ENCODE results near the gene AIFM1. TPM values are rescaled to one million over a fixed set of nuclear protein-coding genes. Genes with fewer than 3 reads are reported as not detected.

AIFM1 gene
- total RNA-seq, 1 donor = 5.0 TPM

DNA sequence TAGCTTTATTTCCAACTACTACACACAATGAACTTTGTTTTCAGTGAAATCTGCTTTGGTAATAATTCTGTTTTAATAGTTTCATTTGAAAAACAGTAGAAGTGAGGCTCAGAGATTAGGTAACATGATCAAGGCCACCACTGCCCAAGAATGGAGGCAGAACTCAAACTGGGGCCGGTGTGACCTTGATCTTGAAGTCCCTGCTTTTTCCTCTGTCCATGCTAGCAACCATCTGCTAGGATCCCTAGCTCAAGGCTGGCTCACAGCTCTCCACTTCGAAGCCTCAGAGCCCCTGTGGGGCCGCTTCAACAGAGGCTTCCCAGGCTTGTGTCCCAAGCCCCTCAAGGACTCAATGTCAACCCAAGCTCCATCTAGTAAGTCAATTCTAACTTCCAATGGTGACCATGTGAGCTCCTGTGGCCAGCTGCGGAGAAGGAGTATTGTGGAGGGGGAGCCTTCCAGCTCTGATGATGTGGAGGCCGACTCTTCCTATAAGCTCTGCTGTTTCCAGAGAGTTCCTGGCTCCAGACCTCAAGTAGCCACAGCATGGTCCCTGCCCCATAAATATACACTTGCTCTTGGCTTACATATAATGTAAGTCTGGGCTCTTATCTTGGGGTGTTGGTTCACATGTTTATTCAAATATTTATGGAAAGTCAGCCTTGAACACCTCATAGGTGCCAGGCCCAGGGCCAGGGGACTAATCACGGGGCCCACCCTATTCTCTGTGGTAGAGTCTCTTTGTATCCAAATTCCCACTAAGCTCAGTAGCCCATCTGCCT, 70.2 kb downstream of the AIFM1 start:
- no peaks in the 10 kb centered on the region for H3K27me3 ChIP-seq (ENCODE audit: insufficient read depth, low read length)
- no peaks in the 10 kb centered on the region for H3K9me3 ChIP-seq (ENCODE audit: low read depth, low read length)
- no peak overlapping the region for H3K4me3 ChIP-seq (ENCODE audit: low read length)
- H3K4me1 ChIP-seq (ENCODE audit: insufficient read depth, low read length) = peaks cover 82% of the 10 kb centered on the region

DNA sequence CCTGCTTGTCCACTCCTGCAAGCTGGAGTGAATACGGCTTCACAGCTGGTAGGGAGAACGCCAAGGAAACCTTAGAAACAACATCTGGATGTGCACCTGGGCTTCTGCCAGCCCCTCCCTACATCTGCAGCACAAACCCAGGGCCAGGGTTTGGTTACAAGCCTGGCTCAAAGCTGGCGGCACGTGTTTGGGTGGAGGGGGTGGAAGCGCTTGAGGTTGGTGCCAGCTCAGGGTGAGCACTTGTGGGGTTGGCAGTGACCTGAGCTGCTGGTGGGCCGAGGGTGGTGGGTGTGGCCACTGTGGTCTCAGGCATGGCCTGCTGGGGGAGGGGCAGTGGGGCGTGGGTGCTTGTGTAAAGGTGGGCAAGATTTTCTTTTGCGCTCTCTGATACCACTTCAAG, 70.9 kb downstream of the AIFM1 start:
- no peak overlapping the region for H3K4me3 ChIP-seq (ENCODE audit: low read length)
- peaks cover 81% of the 10 kb centered on the region for H3K4me1 ChIP-seq (ENCODE audit: insufficient read depth, low read length)
- no peaks in the 10 kb centered on the region for H3K27me3 ChIP-seq (ENCODE audit: insufficient read depth, low read length)

DNA sequence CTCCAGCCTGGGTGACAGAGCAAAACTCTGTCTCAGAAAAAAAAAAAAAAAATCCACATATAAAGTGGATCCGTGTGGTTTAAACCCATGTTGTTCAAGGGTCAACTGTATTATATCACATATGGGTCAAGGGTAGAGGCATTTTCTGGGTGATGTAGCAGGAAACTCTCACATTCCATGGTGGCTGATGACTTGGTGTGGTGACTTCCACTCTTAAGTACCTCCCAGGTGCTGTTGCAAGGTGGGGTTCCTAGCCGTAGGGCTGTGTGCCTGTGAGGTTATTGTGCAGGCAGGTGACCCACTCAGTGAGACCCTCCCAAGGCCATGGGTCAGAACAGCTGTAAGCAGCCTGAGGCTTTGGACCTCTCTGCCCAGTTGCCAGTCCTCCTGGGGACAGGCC, 72.4 kb downstream of the AIFM1 start:
- no peak overlapping the region for H3K4me3 ChIP-seq (ENCODE audit: low read length)
- no peaks in the 10 kb centered on the region for H3K27me3 ChIP-seq (ENCODE audit: insufficient read depth, low read length)
- peaks cover 81% of the 10 kb centered on the region for H3K4me1 ChIP-seq (ENCODE audit: insufficient read depth, low read length)
- no peaks in the 10 kb centered on the region for H3K9me3 ChIP-seq (ENCODE audit: low read depth, low read length)

More for the DNA sequence above, 70.9 kb downstream of the AIFM1 start:
- no peaks in the 10 kb centered on the region for H3K9me3 ChIP-seq (ENCODE audit: low read depth, low read length)

DNA sequence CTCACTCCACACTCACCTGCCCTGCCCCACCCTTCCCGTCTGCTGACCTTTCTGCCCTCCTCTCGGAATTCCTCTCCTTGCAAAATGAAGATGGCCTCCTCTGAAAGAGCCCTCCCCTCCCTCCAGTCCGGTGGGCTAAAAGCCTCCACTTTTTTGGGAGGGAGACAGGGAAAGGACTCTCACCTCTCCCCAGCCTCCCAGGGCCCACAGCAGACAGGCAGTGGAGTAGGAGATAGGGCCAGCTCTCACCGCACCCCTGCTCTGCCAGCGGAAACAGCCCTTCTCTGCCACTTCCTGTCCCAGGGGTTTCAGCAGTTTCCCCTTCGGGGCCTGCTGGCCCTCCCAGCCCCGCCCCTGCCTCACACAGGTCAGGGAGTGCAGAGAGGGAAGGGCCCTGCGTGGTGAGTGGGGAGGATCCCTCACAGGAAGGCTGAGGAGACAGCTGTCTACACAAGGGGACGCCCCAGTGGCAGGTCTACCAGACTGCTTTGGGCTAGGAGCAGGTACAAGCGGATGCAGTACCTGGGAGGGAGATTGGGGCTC, 73.6 kb downstream of the AIFM1 start:
- Histone ChIP-seq H3K4me1 (ENCODE audit: insufficient read depth, low read length) (peaks cover 83% of the 10 kb centered on the region), H3K4me3 (ENCODE audit: low read length) (peak overlapping the region; percentile 23), H3K9me3 (ENCODE audit: low read depth, low read length) (no peaks in the 10 kb centered on the region), H3K27me3 (ENCODE audit: insufficient read depth, low read length) (no peaks in the 10 kb centered on the region)

DNA sequence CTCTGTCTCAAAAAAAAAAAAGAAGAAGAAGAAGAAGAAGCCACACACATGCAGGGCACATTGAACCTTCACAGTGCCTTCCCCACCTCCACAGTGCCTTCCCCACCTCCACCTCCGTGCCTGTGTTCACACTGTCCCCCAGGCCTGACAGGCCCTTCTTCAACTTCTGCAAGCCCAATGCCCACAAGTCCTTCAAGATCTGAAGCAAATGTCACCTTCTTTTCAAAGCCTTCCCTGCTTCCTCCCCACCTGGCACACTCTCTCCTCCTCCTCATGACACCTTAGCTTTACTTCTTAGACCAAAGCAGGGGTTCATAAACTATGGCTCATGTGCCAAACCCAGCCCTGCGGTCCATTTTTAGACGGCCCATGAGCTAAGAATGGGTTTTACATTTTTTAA, 75.3 kb downstream of the AIFM1 start:
- H3K4me1 ChIP-seq (ENCODE audit: insufficient read depth, low read length) = peaks cover 96% of the 10 kb centered on the region
- no peak overlapping the region for H3K4me3 ChIP-seq (ENCODE audit: low read length)
- H3K27me3 ChIP-seq (ENCODE audit: insufficient read depth, low read length) = no peaks in the 10 kb centered on the region

DNA sequence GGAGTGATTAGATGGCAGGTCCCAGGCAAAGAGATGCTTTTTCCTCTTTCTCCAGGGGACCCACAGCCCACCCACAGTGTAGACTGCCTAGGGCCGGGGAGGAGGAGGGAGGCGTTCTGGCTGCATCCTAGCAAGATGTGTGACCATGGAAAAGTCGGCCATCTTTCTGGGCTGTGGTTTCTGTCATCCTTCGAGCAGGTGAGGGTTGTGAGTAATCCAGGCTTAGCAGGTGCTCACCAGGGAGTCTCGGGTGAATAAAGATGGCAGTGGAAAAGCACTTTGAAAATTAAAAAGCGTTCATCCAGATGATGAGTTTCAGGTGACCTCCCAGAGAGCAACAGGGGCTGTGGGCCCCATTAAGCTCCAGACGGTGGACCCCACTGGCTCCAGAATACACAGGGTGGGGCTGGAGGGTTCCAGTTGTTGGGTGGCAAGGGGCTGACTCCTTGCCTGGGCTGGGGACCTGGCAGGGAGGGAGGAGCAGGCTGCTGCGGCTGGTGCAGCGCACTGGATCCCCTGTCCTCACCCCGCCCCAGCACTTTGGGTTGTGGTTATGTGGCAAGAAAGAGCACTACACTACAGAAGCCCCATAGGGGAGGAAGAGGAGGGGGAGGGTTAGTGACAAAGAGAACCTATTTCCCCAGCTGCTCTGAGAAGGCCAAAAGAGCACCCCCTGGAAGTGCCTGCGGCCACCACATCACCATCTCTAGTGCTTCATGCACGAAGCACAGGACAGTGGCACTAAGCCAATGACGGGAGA, 79.0 kb downstream of the AIFM1 start:
- Histone ChIP-seq H3K4me3 (ENCODE audit: low read length) (peak overlapping the region; percentile 42), H3K27me3 (ENCODE audit: insufficient read depth, low read length) (no peaks in the 10 kb centered on the region), H3K4me1 (ENCODE audit: insufficient read depth, low read length) (peaks cover 97% of the 10 kb centered on the region), H3K9me3 (ENCODE audit: low read depth, low read length) (no peaks in the 10 kb centered on the region)

More for the DNA sequence above, 75.3 kb downstream of the AIFM1 start:
- H3K9me3 ChIP-seq (ENCODE audit: low read depth, low read length) = no peaks in the 10 kb centered on the region

DNA sequence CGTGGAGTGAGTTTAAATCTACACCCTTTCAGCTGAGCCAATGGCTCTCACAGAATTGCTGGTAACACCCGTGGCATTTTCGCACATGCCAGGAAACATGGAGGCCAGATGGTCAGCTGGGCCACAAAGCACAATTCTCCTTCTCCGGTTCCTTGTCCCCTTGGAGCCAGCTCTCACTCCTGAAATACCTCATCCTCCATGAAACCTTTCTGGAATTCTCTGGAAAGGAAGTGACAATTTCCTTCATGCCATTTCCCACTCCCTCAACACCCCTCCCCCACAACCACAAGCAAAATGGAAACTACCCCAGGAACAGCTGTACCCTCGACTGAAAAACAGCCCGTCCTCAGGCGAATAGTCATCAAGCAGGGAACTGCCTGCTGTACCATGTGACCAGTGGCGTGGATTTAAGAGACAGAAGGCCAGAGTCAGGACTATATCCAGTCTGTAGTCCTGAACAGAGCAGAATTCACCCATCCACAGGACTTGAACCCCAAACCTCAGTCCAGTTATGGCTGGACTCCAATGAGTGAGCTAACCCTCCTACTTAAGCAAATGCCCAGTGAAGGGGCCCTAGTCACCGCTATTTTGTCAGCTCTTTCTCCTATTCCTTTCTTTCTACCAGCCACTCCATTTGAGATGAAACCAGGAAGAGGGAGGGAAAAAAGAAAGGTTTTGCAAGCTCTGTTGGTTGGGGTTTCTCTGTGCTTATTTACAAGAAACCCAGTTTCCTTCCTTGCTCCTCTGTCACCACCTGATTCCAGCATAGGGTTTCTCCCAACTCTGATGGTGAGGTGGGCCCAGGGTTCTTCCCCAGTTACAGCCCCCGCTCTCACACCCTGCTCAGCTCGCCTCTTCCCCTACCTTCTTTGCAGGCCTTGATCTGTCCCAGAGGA, 79.8 kb downstream of the AIFM1 start:
- no peaks in the 10 kb centered on the region for H3K9me3 ChIP-seq (ENCODE audit: low read depth, low read length)
- peak overlapping the region; percentile 42 for H3K4me3 ChIP-seq (ENCODE audit: low read length)
- no peaks in the 10 kb centered on the region for H3K27me3 ChIP-seq (ENCODE audit: insufficient read depth, low read length)
- peaks cover 97% of the 10 kb centered on the region for H3K4me1 ChIP-seq (ENCODE audit: insufficient read depth, low read length)

DNA sequence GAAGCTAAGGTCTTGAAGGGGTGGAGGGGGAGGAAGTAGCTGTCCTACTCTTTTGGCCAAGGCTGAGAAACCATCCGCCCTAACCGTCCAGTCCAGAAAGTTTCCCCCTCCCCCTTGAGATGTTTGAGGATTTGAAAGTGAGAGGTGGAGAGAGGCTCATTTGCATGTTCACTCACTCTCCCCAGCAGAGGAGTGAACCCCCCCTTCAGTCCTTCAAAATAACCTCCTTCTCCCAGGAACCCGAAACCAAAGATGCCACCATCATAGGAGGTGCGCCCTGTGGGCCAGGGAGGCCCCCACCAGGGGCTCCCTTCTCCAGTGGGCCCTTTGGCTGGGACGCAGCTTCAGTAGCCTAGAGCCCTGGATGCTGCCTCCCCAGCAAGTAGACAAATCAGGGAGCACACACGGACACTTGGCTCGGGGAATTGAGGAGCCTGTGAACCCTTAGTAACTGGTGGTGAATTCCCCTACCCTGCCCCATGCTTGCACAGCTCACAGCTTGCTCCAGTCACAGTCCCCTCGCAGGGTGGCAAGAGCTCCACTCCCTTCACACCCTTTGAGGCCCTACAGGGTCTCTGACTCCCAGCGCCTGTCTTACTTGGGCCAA, 80.9 kb downstream of the AIFM1 start:
- Histone ChIP-seq H3K4me1 (ENCODE audit: insufficient read depth, low read length) (peaks cover 97% of the 10 kb centered on the region), H3K27me3 (ENCODE audit: insufficient read depth, low read length) (no peaks in the 10 kb centered on the region), H3K9me3 (ENCODE audit: low read depth, low read length) (no peaks in the 10 kb centered on the region), H3K4me3 (ENCODE audit: low read length) (peak overlapping the region; percentile 42)

DNA sequence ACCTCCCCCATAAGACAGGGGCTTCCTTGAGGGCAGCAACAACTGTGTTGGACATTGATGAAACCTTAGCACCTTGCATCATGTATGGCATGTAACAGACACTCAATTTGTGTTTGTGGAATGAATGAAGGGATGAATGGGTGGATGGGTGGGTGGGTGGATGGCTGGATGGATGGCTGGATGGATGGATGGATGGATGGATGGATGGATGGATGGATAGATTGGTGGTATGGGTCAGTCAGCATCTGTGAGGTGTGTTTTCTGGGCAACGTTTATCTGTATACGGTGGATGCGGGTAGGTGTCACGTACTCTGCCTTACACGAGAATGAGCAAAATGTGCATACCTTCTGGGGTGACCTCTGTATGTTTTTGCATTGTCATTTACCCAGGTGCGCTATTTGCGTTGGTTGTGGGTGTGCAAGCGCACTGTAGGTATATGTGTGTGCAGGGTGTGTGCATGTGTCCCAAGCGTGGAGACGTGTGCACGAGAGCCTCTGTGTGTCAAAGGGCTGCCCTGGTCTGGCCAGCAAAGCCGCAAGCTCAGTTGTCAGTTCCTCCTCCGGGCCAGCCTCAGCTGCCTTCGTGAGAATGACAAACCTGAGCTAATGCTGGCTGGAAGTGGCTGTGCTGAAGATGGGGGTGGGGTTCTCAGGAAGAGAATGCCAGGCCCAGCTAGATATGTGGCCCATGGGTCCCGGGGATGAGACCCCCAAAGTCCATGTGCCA, 81.8 kb downstream of the AIFM1 start:
- H3K27me3 ChIP-seq (ENCODE audit: insufficient read depth, low read length) = no peaks in the 10 kb centered on the region
- H3K4me3 ChIP-seq (ENCODE audit: low read length) = no peak overlapping the region
- H3K9me3 ChIP-seq (ENCODE audit: low read depth, low read length) = no peaks in the 10 kb centered on the region
- H3K4me1 ChIP-seq (ENCODE audit: insufficient read depth, low read length) = peaks cover 88% of the 10 kb centered on the region

DNA sequence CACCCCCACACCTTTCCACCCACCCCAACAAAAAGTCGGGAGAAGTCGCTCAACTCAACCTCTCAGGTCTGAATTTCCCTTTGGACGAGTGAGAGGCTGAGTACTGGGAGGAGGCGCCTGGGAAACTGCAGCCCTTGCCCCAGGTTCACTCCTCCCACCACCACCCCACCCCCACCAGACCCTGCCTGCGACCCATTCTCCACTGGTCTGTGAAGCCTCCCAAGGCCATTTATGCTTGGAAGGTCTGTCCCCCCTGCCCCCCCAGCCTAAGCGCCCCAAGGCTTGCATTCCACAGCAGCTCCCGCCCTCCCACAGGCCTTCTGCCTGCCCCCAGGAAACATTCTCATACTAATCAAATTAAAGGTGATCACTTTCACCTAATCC, 82.5 kb downstream of the AIFM1 start:
- peaks cover 80% of the 10 kb centered on the region for H3K4me1 ChIP-seq (ENCODE audit: insufficient read depth, low read length)

DNA sequence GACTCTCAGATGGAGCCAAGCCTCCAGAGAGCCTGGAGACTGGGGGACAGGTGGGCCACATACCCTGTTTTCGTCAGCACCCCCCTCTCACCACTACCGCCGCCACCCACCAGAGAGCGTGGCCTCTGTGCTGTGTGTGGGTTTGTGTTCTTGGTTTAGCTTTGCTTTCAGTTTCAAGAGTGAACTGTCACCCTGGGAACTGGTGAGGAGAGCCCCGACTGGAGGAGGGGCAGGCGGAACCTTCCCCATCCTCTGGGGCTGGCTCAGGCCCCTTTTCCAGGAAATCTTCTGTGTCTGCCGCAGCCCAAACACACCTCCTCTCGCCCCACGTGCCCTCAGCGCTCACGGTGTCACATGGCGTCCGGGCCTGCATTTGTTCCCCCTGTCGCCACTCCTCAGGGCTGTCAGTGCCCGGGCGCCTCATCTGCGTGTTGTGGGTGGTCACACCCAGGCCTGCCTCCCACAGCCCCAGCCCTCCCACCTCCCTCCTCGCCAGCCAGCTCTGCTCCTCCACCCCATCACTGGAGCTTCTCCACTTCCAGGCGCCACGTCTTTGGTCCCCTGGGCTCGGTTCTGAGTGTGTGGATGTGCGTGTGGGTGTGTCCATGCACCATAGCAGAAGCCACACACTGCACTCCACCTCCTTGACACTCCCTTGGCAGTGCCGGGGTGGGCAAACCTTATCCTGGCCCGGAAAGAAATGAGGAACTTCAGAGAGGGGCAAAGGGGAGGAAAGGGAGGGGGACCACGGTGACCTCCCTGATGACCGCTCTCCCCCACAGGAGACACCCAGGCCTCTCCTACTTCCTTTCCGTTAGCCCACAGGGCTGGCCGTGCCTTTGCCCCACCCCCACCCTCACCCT, 83.2 kb downstream of the AIFM1 start:
- Histone ChIP-seq H3K4me1 (ENCODE audit: insufficient read depth, low read length) (peaks cover 74% of the 10 kb centered on the region), H3K27me3 (ENCODE audit: insufficient read depth, low read length) (no peaks in the 10 kb centered on the region), H3K9me3 (ENCODE audit: low read depth, low read length) (no peaks in the 10 kb centered on the region), H3K4me3 (ENCODE audit: low read length) (peak overlapping the region; percentile 1)

More for the DNA sequence above, 82.5 kb downstream of the AIFM1 start:
- H3K9me3 ChIP-seq (ENCODE audit: low read depth, low read length) = no peaks in the 10 kb centered on the region
- no peaks in the 10 kb centered on the region for H3K27me3 ChIP-seq (ENCODE audit: insufficient read depth, low read length)
- no peak overlapping the region for H3K4me3 ChIP-seq (ENCODE audit: low read length)

DNA sequence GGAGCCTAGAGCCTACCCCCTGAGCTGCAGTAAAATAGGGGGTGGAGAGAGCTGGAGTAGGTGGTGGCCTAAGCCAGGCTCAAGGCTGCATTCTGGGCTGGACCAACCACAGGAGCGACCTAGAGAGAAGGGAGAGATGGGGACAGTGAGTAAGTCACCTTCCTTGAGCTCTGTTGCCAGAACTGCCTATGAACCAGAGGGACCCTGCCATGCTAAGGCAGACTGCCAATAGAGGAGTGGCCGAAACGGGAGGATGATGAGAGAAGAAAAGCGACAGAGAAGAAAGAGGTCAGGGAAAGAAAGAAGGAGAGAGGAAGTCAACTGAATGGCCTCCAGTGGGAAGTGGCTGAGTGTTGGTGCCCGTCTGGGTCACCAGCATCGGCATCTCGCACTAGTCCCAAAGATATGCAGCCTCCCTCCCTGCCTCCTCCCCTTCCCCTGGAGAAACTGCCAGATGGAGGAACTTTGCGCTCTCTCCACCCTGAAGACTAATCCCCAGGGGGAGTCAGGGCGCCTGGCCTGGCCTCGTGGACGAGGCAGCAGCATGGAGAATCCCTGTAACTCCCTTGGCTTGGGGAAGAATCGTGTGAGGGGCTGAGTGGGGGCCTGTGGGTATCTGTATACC, 84.1 kb downstream of the AIFM1 start:
- Histone ChIP-seq H3K4me1 (ENCODE audit: insufficient read depth, low read length) (peaks cover 65% of the 10 kb centered on the region), H3K9me3 (ENCODE audit: low read depth, low read length) (no peaks in the 10 kb centered on the region), H3K27me3 (ENCODE audit: insufficient read depth, low read length) (no peaks in the 10 kb centered on the region), H3K4me3 (ENCODE audit: low read length) (no peak overlapping the region)
